Esophagus muscularis mucosa (tissue), 4 donors: ENCODE results near the gene POU2F2. TPM values are rescaled to one million over a fixed set of nuclear protein-coding genes. Genes with fewer than 3 reads are reported as not detected.

Experiments used
- DNase-seq: peaks from one replicate; pipeline ENCODE4 v3.0.0-alpha.2; 2017; ENCODE audit errors: extremely low spot score
- H3K27ac ChIP-seq, 4 donors: fragments of 200-600 bp; sonication (generic); replicated peaks in 1 of 4; 1 replicate in 3 of 4; 2 replicates in 1 of 4; pipeline ENCODE4 v1.5.1; 2016 to 2019; ENCODE audit warnings: mild to moderate bottlenecking in 1 of 4
- H3K27me3 ChIP-seq, 4 donors: fragments of 200-600 bp; sonication (generic); one replicate each; pipeline versions ENCODE4 v1.5.1 to v1.6.0; 2016 to 2019
- H3K36me3 ChIP-seq, 4 donors: fragments of 200-600 bp; sonication (generic); one replicate each; pipeline ENCODE4 v1.5.1; 2016 to 2019
- H3K4me1 ChIP-seq, 4 donors: fragments of 200-600 bp; sonication (generic); one replicate each; pipeline ENCODE4 v1.5.1; 2016 to 2019
- H3K4me3 ChIP-seq, 4 donors: fragments of 200-600 bp; sonication (generic); 1 replicate in 2 of 4; 2 replicates in 2 of 4; pipeline ENCODE4 v1.5.1; 2016 to 2019; ENCODE audit warnings: mild to moderate bottlenecking in 4 of 4, moderate library complexity in 1 of 4
- H3K9me3 ChIP-seq, 4 donors: fragments of 200-600 bp; sonication (generic); 1 replicate in 3 of 4; 2 replicates in 1 of 4; pipeline ENCODE4 v1.5.1; 2016 to 2019
- CTCF ChIP-seq, 3 experiments: fragments of 200-600 bp in 2 of 3; fragments of 450-650 bp in 1 of 3; sonication (generic) in 2 of 3; IDR thresholded peaks; one replicate each; pipeline ENCODE4 v1.5.1; 2017 to 2019; ENCODE audit warnings: antibody characterized with exemption in 3 of 3, mild to moderate bottlenecking in 2 of 3, moderate library complexity in 1 of 3
- EP300 ChIP-seq: sonication (generic); formaldehyde crosslinking; IDR thresholded peaks from one replicate; pipeline ENCODE4 v1.6.1; 2017; ENCODE audit warnings: antibody characterized with exemption
- POLR2A ChIP-seq: fragments of 450-650 bp; IDR thresholded peaks from one replicate; pipeline ENCODE4 v1.6.1; 2017; ENCODE audit warnings: antibody characterized with exemption, moderate library complexity, mild to moderate bottlenecking, low read depth
- POLR2AphosphoS5 ChIP-seq, 2 donors: sonication (generic); formaldehyde crosslinking; IDR thresholded peaks; one replicate each; pipeline ENCODE4 v1.6.1; 2017; ENCODE audit warnings: antibody characterized with exemption in 2 of 2
- WGBS: methylation state at CpG from one replicate; pipeline ENCODE4 v1.1.5; 2018; 5-methylcytosine and 5-hydroxymethylcytosine counted together
- intact Hi-C: fragments of 100-400 bp; cut with DNase I; formaldehyde crosslinking; loops from one replicate; pipeline ENCODE4 v1.15.1; 2023
- total RNA-seq, 4 donors: library from RNA; depleted of rRNA; stranded (reverse); fragments of >200 nt; gene quantifications; one replicate each; pipeline versions ENCODE4 v1.1.0 to v1.2.1, GENCODE V29; 2016

Gene POU2F2
- total RNA-seq, 4 donors from 2014 or later: 0.52 to 2.5 (median 1.5) TPM

GRCh38 chr19:42134535-42135070 is 2.4 kb upstream of the POU2F2 start:
- intact Hi-C loops: loop anchor here (10.0 kb wide), 1 partner anchor 190 kb away; the partner anchor contains the start of gene MEGF8
- DNase-seq: no peak
- Histone ChIP-seq H3K36me3 (no peaks in the 10 kb centered on the region), H3K9me3 (no peaks in the 10 kb centered on the region), H3K27me3 (peaks cover 0 to 71% (median 15%) of the 10 kb centered on the region in 4 donors), H3K4me1 (peaks cover 11 to 21% (median 15%) of the 10 kb centered on the region in 4 donors), H3K4me3 (no peak overlapping the region), H3K27ac (no peak overlapping the region)
- WGBS: 89% methylated on average over 26 of the region's 26 CpGs
- no peak for TF ChIP-seq POLR2AphosphoS5 (IDR thresholded peaks at IDR 0.05)
- TF ChIP-seq CTCF (IDR thresholded peaks at IDR 0.05): no peak
- TF ChIP-seq POLR2A: no peak
- no peak for TF ChIP-seq EP300

- TF ChIP-seq POLR2A (no peak), POLR2AphosphoS5 (IDR thresholded peaks at IDR 0.05) (no peak), EP300 (no peak), CTCF (IDR thresholded peaks at IDR 0.05) (peak in 2 of 3 experiments; percentile 88 to 98)
- 20% methylated on average over 8 of the region's 46 CpGs for WGBS
- H3K27ac ChIP-seq: no peak overlapping the region
- intact Hi-C loops: loop anchor here (2.0 to 10.0 kb wide), 2 partner anchors 52 to 192 kb away; partner anchors contain the start of gene MEGF8
- H3K4me1 ChIP-seq: peaks cover 11 to 22% (median 18%) of the 10 kb centered on the region in 4 donors
- H3K27me3 ChIP-seq: peaks cover 0 to 66% (median 15%) of the 10 kb centered on the region in 4 donors
- no peaks in the 10 kb centered on the region for H3K36me3 ChIP-seq
- DNase-seq: no peak
- peak overlapping the region; percentile 31 to 45 (median 33) for H3K4me3 ChIP-seq
- H3K9me3 ChIP-seq: no peaks in the 10 kb centered on the region
Observed at GRCh38 chr19:42132851-42133528, 744 bp upstream of the POU2F2 start.

GRCh38 chr19:42131149-42132029 is 857 bp downstream of the POU2F2 start:
- no peak for DNase-seq
- TF ChIP-seq POLR2A (no peak), POLR2AphosphoS5 (IDR thresholded peaks at IDR 0.05) (no peak), EP300 (no peak), CTCF (IDR thresholded peaks at IDR 0.05) (no peak)
- Histone ChIP-seq H3K27ac (no peak overlapping the region), H3K27me3 (peaks cover 0 to 68% (median 15%) of the 10 kb centered on the region in 4 donors), H3K4me3 (peak overlapping the region; percentile 31 to 45 (median 33)), H3K4me1 (peaks cover 11 to 22% (median 18%) of the 10 kb centered on the region in 4 donors), H3K9me3 (no peaks in the 10 kb centered on the region), H3K36me3 (no peaks in the 10 kb centered on the region)
- WGBS: 64% methylated on average over 6 of the region's 6 CpGs
- intact Hi-C loops: loop anchor here (2.0 to 10.0 kb wide), 2 partner anchors 53 to 193 kb away; partner anchors contain the start of gene MEGF8

GRCh38 chr19:42130254-42130573 is 2.0 kb downstream of the POU2F2 start:
- H3K9me3 ChIP-seq: no peaks in the 10 kb centered on the region

More at GRCh38 chr19:42130254-42130573, 2.0 kb downstream of the POU2F2 start:
- H3K36me3 ChIP-seq: no peaks in the 10 kb centered on the region
- no peak overlapping the region for H3K27ac ChIP-seq
- DNase-seq: no peak
- peaks cover 11 to 22% (median 18%) of the 10 kb centered on the region in 4 donors for H3K4me1 ChIP-seq
- intact Hi-C loops: loop anchor here (10.0 kb wide), 1 partner anchor 195 kb away; the partner anchor contains the start of gene MEGF8
- TF ChIP-seq CTCF (IDR thresholded peaks at IDR 0.05) (no peak), EP300 (no peak), POLR2AphosphoS5 (IDR thresholded peaks at IDR 0.05) (no peak), POLR2A (no peak)
- H3K27me3 ChIP-seq: peaks cover 0 to 73% (median 15%) of the 10 kb centered on the region in 4 donors
- H3K4me3 ChIP-seq: no peak overlapping the region
